T-helper 2 cell treated with Interferon-gamma antibody and Interleukin-4, amounts not matched to agents 100 ng/mL and 5 ng/mL, for 36 hours (primary cell): Measurements from ENCODE around the gene ADGRL1. TPM values are rescaled to one million over a fixed set of nuclear protein-coding genes. Genes with fewer than 3 reads are reported as not detected.
"Not testable (repeated sequence)": the region's sequence is repeated elsewhere in the genome, so short reads cannot be mapped to it uniquely, and the experiment has no call there.

Source experiments
- intact Hi-C: fragments of 100-400 bp; cut with micrococcal nuclease; formaldehyde crosslinking; loops from one replicate; pipeline ENCODE4 v1.15.1; 2023
- total RNA-seq: library from RNA; stranded (reverse); gene quantifications from 2 replicates; pipeline ENCODE4 v1.2.3, GENCODE V29; 2022

ADGRL1 gene
- total RNA-seq, 1 donor from 2014 or later: 11.0 TPM

GRCh38 chr19:14218620-14219330 lies 12.8 kb upstream of the ADGRL1 start:
- intact Hi-C loops: no loop called here

- intact Hi-C loops: not testable (repeated sequence)
Observed at GRCh38 chr19:14217886-14218285, 11.9 kb upstream of the ADGRL1 start.

GRCh38 chr19:14214580-14214979 lies 8.6 kb upstream of the ADGRL1 start:
- intact Hi-C loops: no loop called here

- intact Hi-C loops: not testable (repeated sequence)
Observed at GRCh38 chr19:14210182-14210581, 4.2 kb upstream of the ADGRL1 start.

- intact Hi-C loops: loop anchor here (10.0 kb wide), 1 partner anchor 275 kb away; no protein-coding TSS in a partner anchor
Observed at GRCh38 chr19:14209401-14209800, 3.4 kb upstream of the ADGRL1 start.

GRCh38 chr19:14208496-14208895 lies 2.5 kb upstream of the ADGRL1 start:
- intact Hi-C loops: loop anchor here (10.0 kb wide), 1 partner anchor 276 kb away; no protein-coding TSS in a partner anchor

- intact Hi-C loops: loop anchor here (2.0 to 10.0 kb wide), 2 partner anchors 71 to 277 kb away; partner anchors contain the start of gene ASF1B
Observed at GRCh38 chr19:14207796-14208195, 1.8 kb upstream of the ADGRL1 start.

- intact Hi-C loops: loop anchor here (2.0 to 10.0 kb wide), 2 partner anchors 70 to 278 kb away; partner anchors contain the start of gene ASF1B
Observed at GRCh38 chr19:14206737-14207726, 1.1 kb upstream of the ADGRL1 start.

- intact Hi-C loops: loop anchor here (2.0 to 10.0 kb wide), 2 partner anchors 70 to 278 kb away; partner anchors contain the start of gene ASF1B
Observed at GRCh38 chr19:14206308-14206707, 339 bp upstream of the ADGRL1 start.

GRCh38 chr19:14204676-14205451 lies 1.1 kb downstream of the ADGRL1 start:
- intact Hi-C loops: loop anchor here (10.0 kb wide), 1 partner anchor 280 kb away; no protein-coding TSS in a partner anchor

- intact Hi-C loops: loop anchor here (10.0 kb wide), 1 partner anchor 281 kb away; no protein-coding TSS in a partner anchor
Observed at GRCh38 chr19:14204219-14204618, 1.8 kb downstream of the ADGRL1 start.

GRCh38 chr19:14203788-14204187 lies 2.2 kb downstream of the ADGRL1 start:
- intact Hi-C loops: loop anchor here (10.0 kb wide), 1 partner anchor 281 kb away; no protein-coding TSS in a partner anchor

GRCh38 chr19:14203177-14203576 lies 2.8 kb downstream of the ADGRL1 start:
- intact Hi-C loops: loop anchor here (10.0 kb wide), 1 partner anchor 282 kb away; no protein-coding TSS in a partner anchor

GRCh38 chr19:14201481-14201880 lies 4.5 kb downstream of the ADGRL1 start:
- intact Hi-C loops: loop anchor here (10.0 kb wide), 1 partner anchor 283 kb away; no protein-coding TSS in a partner anchor

- intact Hi-C loops: loop anchor here (10.0 kb wide), 1 partner anchor 285 kb away; no protein-coding TSS in a partner anchor
Observed at GRCh38 chr19:14200147-14200841, 5.7 kb downstream of the ADGRL1 start.

- intact Hi-C loops: loop anchor here (5.0 kb wide), 1 partner anchor 61 kb away; the partner anchor contains the start of gene ASF1B
Observed at GRCh38 chr19:14198384-14199376, 7.3 kb downstream of the ADGRL1 start.

- intact Hi-C loops: loop anchor here (5.0 kb wide), 1 partner anchor 61 kb away; the partner anchor contains the start of gene ASF1B
Observed at GRCh38 chr19:14197882-14198281, 8.1 kb downstream of the ADGRL1 start.

GRCh38 chr19:14197288-14197687 lies 8.7 kb downstream of the ADGRL1 start:
- intact Hi-C loops: loop anchor here (5.0 kb wide), 1 partner anchor 60 kb away; the partner anchor contains the start of gene ASF1B
